SJCRH30 (cell line): ENCODE measurements around the gene SEMA6D. TPM values are rescaled to one million over a fixed set of nuclear protein-coding genes. Genes with fewer than 3 reads are reported as not detected.

ENCODE experiments used
- DNase-seq, 2 experiments: peaks; one replicate each; pipeline ENCODE4 v3.0.0-alpha.2; 2015 to 2020
- H3K27ac ChIP-seq: fragments of 250-450 bp; sonication (Bioruptor Pico); 2 replicates; pipeline ENCODE4 v1.5.1; 2020; ENCODE audit warnings: mild to moderate bottlenecking, moderate library complexity
- H3K27me3 ChIP-seq: fragments of 250-450 bp; sonication (Bioruptor Pico); 2 replicates; pipeline ENCODE4 v1.5.1; 2020; ENCODE audit warnings: mild to moderate bottlenecking, moderate library complexity
- H3K36me3 ChIP-seq: fragments of 250-450 bp; sonication (Bioruptor Pico); 2 replicates; pipeline ENCODE4 v1.5.1; 2020; ENCODE audit warnings: mild to moderate bottlenecking, moderate library complexity
- H3K4me1 ChIP-seq: fragments of 250-450 bp; sonication (Bioruptor Pico); 2 replicates; pipeline ENCODE4 v1.5.1; 2020; ENCODE audit warnings: mild to moderate bottlenecking, moderate library complexity
- H3K4me3 ChIP-seq: fragments of 250-450 bp; sonication (Bioruptor Pico); 2 replicates; pipeline ENCODE4 v1.5.1; 2020; ENCODE audit warnings: mild to moderate bottlenecking, moderate library complexity
- H3K9me3 ChIP-seq: fragments of 250-450 bp; sonication (Bioruptor Pico); replicated peaks from 2 replicates; pipeline ENCODE4 v1.5.1; 2020; ENCODE audit warnings: mild to moderate bottlenecking, moderate library complexity
- total RNA-seq: library from RNA; depleted of rRNA; stranded (reverse); fragments of >200 nt; shearing (Covaris generic); gene quantifications from 2 replicates; pipeline ENCODE4 v1.2.3, GENCODE V29; 2014

Gene SEMA6D
- total RNA-seq, 1 experiment from 2014 or later: 0.71 TPM

- no peaks in the 10 kb centered on the region for H3K9me3 ChIP-seq
- H3K27ac ChIP-seq: no peak overlapping the region
- no peak for DNase-seq
- no peak overlapping the region for H3K4me3 ChIP-seq
- H3K27me3 ChIP-seq: no peaks in the 10 kb centered on the region
- H3K4me1 ChIP-seq: no peaks in the 10 kb centered on the region
- no peaks in the 10 kb centered on the region for H3K36me3 ChIP-seq
These were observed 86.5 kb downstream of the SEMA6D start for GRCh38 chr15:47803767-47804166.

- no peaks in the 10 kb centered on the region for H3K36me3 ChIP-seq
- H3K27me3 ChIP-seq: no peaks in the 10 kb centered on the region
- H3K4me1 ChIP-seq: no peaks in the 10 kb centered on the region
- no peak for DNase-seq
- H3K9me3 ChIP-seq: no peaks in the 10 kb centered on the region
- H3K27ac ChIP-seq: no peak overlapping the region
- H3K4me3 ChIP-seq: no peak overlapping the region
These were observed 87.4 kb downstream of the SEMA6D start for GRCh38 chr15:47804733-47805132.

GRCh38 chr15:47806008-47806407 lies 88.7 kb downstream of the SEMA6D start:
- H3K27ac ChIP-seq: no peak overlapping the region
- H3K36me3 ChIP-seq: no peaks in the 10 kb centered on the region
- H3K4me1 ChIP-seq: no peaks in the 10 kb centered on the region
- H3K4me3 ChIP-seq: no peak overlapping the region
- no peaks in the 10 kb centered on the region for H3K9me3 ChIP-seq
- no peak for DNase-seq
- no peaks in the 10 kb centered on the region for H3K27me3 ChIP-seq

- H3K4me1 ChIP-seq: no peaks in the 10 kb centered on the region
- no peak overlapping the region for H3K27ac ChIP-seq
- no peaks in the 10 kb centered on the region for H3K36me3 ChIP-seq
- no peak overlapping the region for H3K4me3 ChIP-seq
- H3K27me3 ChIP-seq: peaks cover 5% of the 10 kb centered on the region; the same call in 1 of the 2 replicates
- no peaks in the 10 kb centered on the region for H3K9me3 ChIP-seq
- DNase-seq: no peak
These were observed 93.9 kb downstream of the SEMA6D start for GRCh38 chr15:47811172-47811571.

- Histone ChIP-seq H3K36me3 (no peaks in the 10 kb centered on the region), H3K27ac (no peak overlapping the region), H3K4me3 (no peak overlapping the region), H3K27me3 (peaks cover 6% of the 10 kb centered on the region), H3K9me3 (no peaks in the 10 kb centered on the region), H3K4me1 (no peaks in the 10 kb centered on the region)
- DNase-seq: no peak
These were observed 95.2 kb downstream of the SEMA6D start for GRCh38 chr15:47812470-47812999.

- no peaks in the 10 kb centered on the region for H3K9me3 ChIP-seq
- H3K36me3 ChIP-seq: no peaks in the 10 kb centered on the region
- no peak overlapping the region for H3K27ac ChIP-seq
- no peak for DNase-seq
- H3K4me3 ChIP-seq: no peak overlapping the region
- peaks cover 10% of the 10 kb centered on the region for H3K27me3 ChIP-seq
- no peaks in the 10 kb centered on the region for H3K4me1 ChIP-seq
These were observed 96.6 kb downstream of the SEMA6D start for GRCh38 chr15:47813748-47814384.

- Histone ChIP-seq H3K4me1 (no peaks in the 10 kb centered on the region), H3K4me3 (no peak overlapping the region), H3K27me3 (peaks cover 10% of the 10 kb centered on the region), H3K9me3 (no peaks in the 10 kb centered on the region), H3K27ac (no peak overlapping the region), H3K36me3 (no peaks in the 10 kb centered on the region)
- DNase-seq: no peak
These were observed 97.3 kb downstream of the SEMA6D start for GRCh38 chr15:47814620-47815019.

- Histone ChIP-seq H3K27ac (no peak overlapping the region), H3K9me3 (no peaks in the 10 kb centered on the region), H3K36me3 (no peaks in the 10 kb centered on the region), H3K27me3 (peaks cover 9% of the 10 kb centered on the region), H3K4me1 (no peaks in the 10 kb centered on the region), H3K4me3 (no peak overlapping the region)
- no peak for DNase-seq
These were observed 100.8 kb downstream of the SEMA6D start for GRCh38 chr15:47817969-47818548.

GRCh38 chr15:47819158-47819557 lies 101.9 kb downstream of the SEMA6D start:
- no peak for DNase-seq

GRCh38 chr15:47820057-47820746 lies 102.9 kb downstream of the SEMA6D start:
- H3K9me3 ChIP-seq: no peaks in the 10 kb centered on the region
- H3K4me1 ChIP-seq: no peaks in the 10 kb centered on the region
- H3K27me3 ChIP-seq: peaks cover 9% of the 10 kb centered on the region
- no peak for DNase-seq
- no peaks in the 10 kb centered on the region for H3K36me3 ChIP-seq
- H3K27ac ChIP-seq: no peak overlapping the region
- no peak overlapping the region for H3K4me3 ChIP-seq

More at GRCh38 chr15:47819158-47819557, 101.9 kb downstream of the SEMA6D start:
- Histone ChIP-seq H3K27ac (no peak overlapping the region), H3K27me3 (peaks cover 9% of the 10 kb centered on the region), H3K4me1 (no peaks in the 10 kb centered on the region), H3K9me3 (no peaks in the 10 kb centered on the region), H3K36me3 (no peaks in the 10 kb centered on the region), H3K4me3 (no peak overlapping the region)

GRCh38 chr15:47820747-47821319 lies 103.5 kb downstream of the SEMA6D start:
- Histone ChIP-seq H3K4me1 (no peaks in the 10 kb centered on the region), H3K36me3 (no peaks in the 10 kb centered on the region), H3K27me3 (peaks cover 9% of the 10 kb centered on the region), H3K27ac (no peak overlapping the region), H3K9me3 (no peaks in the 10 kb centered on the region), H3K4me3 (no peak overlapping the region)
- no peak for DNase-seq

- Histone ChIP-seq H3K36me3 (no peaks in the 10 kb centered on the region), H3K27me3 (peaks cover 9% of the 10 kb centered on the region), H3K4me3 (no peak overlapping the region), H3K9me3 (no peaks in the 10 kb centered on the region), H3K4me1 (no peaks in the 10 kb centered on the region), H3K27ac (no peak overlapping the region)
- DNase-seq: no peak
These were observed 104.7 kb downstream of the SEMA6D start for GRCh38 chr15:47822048-47822447.
